Stimulated activated CD8-positive, alpha-beta memory T cell treated with anti-CD3 and anti-CD28 coated beads, Interleukin-4, amount 100 ng/mL, for 1 hour (primary cell): ENCODE measurements around the gene A3GALT2.

Source experiments
- DNase-seq, 2 donors: peaks; one replicate each; pipeline ENCODE4 v3.0.0-alpha.2; 2020; ENCODE audit warnings: low read depth in 2 of 2, low spot score in 1 of 2

The A3GALT2 gene

DNA sequence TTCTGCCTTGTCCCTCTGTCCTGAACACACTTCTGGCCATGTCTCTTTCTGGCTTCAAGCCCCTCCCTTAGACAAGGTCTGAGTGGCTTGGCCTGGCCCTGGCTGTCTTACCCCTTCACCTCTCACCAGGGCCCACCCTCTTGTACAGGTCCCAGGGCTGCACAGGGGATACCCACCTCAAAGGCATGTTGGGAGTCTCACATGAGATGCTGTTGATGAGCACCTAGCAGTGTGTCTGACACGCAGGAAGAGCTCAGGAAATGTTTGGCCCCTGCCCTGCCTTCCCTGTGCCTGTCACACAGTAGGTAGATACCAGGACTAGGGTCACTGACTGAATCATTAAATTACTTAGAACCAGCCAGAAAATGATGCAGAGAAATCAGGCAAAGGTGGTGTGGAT is 48.0 kb downstream of the A3GALT2 start:
- no peak for DNase-seq

DNA sequence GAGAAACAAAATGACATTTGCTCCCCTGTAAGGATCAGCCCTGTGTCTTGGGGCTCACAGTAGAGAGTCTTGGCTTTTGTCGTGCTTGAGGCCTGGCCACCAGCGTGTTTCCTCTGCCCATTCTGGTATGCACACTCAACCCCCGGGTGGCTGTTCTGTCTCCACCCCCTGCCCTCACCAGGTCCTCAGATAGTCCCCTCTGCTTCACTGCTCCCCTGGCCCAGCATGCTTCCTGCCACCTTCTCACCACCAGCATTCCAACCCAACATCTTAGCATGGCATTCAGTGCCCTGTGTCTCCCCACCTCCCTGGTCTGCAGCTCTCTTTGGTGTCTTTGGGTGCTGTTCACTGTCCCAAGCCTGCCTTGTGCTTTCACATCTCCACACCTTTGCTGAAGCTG is 48.4 kb downstream of the A3GALT2 start:
- DNase-seq = no peak

DNA sequence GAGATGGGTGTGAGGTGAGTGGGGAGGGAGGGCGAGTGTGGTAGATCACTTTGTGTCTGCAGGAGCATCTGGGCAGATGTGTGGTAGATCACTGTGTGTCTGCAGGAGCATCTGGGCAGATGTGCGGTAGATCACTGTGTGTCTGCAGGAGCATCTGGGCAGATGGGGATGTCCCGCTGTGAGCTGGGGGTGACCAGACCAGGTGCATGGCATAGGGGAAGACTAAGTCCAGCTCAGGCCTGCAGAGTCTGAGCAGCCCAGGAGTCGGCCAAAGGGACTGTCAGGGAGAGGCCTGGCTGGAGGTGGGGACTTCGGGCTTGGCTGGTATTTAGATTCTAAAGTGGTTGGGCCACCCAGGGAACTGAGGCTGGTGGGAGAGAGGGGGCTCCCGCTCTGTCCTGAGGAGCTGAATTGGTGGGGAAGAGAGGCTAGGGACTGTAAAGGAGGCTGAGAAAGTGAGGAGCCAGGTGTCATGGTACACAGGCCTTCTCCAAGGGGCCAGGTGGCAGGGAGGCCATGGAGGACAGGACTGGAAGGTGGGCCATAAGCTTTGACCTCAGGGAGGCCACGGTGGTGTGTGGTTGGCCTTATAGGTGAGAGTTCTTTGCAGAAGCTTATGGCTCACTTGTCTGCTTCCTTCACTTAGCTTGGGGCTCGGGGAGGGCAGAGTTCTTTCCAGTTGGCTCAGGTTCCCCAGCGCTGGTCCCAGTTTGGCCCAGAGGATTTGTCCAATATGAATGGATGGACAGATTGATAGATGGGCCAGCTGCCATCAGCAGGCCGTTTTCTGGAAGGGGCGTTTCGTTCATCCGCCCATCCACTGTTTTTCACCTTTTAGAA is 49.0 kb downstream of the A3GALT2 start:
- DNase-seq = no peak

DNA sequence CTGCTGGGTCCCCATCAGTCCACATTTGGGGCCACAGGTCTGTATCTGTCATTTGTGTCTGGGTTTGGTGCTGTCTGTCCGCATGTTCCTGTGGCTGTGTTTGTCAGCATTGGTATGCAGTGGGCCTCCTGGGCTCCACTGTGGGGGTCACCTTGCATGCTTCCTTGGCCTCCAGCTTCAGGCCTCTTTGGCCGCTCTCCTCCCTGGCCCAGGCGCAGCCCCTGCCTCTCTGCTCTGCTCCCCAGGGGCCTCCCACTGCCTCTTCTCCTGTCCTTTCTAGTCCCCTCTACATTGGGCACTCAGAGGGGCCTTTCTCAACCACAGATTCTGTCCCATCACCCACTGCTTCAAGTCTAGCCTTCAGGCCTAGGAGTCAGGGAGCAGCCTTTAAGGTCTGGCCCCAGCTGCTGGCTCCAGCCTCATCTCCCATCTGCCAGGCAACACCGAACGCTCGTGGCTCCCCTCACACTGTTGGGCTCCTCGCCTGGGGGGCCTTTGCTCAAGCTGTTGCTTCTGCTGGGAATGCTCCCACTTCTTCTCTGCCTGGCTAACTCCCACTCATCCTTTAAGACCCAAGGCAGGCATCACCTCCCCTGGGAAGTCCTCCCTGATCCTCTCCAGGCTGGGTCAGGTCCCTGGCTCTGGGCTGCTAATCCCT is 50.0 kb downstream of the A3GALT2 start:
- DNase-seq = no peak

DNA sequence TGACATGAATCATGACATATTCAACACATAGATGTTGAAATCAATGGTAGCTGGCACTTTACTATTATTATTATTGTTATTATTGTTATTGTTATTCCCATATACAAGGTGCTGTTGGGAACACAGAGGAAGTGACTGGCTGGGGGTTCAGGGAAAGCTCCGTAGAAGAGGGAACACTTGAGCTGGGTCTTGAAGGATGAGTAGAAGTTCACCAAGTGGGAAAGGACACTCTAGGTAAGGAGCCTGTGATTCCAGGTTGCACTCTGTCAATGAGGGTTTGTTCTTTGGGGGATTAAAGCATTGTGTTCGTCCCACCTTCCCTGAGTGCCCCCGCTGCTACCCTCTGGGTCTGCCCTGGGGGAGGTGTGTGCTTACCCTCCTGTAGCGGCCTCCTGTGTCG is 50.5 kb downstream of the A3GALT2 start:
- DNase-seq = no peak

DNA sequence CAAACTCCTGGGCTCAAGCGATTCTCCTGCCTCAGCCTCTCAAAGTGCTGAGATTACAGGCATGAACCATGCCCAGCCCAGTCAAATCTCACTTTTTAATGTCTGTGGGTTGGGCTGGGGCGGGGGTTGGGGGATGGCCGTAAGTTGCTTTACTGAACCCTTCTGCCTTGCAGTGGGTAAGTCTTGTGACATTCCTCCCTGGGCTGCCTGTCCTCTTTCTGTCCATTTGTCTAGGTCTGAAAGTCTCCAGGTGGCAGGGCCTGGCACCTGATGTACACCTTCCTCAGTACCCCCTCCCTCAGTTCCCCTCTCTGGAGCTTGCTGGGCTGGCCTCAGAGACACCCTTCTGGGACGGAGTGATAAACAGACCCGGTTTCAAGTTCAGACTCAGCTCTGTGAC is 51.3 kb downstream of the A3GALT2 start:
- DNase-seq = no peak

DNA sequence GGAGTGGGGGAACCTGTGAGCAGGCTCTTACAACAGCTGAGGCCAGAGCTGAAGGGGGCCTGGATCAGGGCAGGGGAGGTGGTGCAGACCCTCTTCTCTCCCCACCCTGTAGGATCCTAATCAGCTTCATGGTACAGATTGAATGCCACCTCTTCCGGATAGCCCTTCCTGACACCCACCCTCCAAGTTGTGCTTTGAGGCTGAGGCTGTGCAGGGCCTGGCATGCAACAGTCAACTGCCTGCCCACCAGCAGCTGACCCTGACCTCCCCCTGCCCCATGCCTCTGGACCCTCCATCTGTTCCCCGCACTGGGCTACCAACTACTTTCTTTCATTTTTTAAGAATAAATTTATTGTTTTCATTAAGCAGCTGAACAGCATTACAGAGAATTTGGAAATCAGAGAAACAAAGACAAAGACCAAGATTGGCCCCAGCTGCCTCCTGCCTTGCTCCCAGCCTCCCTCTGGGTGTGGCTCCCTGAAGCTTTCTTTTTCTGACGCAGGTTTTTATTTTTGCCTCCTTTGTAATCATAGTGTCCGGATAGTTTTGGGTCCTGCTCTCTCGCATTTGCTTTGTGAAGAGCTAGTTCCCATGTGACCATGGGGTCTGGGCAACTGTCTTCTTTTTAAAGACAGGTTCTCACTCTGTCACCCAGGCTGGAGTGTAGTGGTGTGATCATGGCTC is 51.8 kb downstream of the A3GALT2 start:
- DNase-seq = no peak

DNA sequence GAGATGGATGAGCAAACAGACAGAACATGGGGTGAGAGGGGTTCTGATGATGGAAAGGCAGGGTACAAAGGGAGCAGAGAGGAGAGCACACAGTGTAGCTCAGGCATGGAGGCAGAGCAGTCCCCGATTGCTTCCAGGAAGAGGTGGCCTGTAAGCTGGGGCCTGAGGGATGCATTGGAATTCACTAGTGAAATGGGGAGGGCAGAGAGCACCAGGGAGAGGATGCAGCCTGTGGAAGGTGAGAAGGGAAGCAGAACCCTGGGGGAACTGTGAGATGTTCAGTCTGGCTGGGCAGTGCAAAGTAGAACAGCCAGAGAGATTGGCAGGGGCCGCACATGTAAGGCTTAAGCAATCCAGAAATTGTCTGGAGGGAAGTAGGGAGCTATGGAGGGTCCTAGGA is 52.4 kb downstream of the A3GALT2 start:
- DNase-seq = no peak

DNA sequence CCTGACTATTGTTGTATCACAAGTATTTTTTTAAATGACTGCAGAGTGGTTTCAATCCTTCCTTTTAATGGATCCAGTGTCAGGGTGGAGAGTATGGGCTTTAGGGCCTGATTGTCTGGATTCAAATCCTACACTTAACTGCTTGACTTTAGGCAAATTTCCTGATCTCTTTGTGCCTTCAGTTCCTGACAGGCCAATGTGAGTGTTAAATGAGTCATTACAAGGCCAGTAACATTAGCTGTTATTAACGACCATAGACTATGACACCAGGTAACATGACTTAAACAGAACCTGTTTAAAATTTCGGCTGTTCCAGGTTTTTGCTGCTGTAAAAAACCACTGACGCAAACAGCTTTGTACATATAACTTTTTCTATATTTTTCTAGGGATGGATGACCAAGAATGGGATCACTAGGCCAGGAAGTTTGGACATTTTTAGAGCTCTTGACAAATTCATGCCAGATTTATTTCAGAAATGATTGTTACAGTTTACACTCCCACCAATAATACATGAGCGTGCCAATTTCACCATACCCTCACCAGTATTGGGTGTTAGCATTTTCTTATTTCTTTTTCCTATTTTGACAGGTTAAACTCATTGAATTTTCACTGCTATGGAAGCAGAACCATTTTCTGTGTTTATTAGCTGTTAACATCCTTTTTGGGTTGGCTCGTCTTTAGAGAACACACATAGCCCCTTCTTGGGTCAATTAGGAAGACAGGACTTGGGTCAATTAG is 53.3 kb downstream of the A3GALT2 start:
- DNase-seq = no peak

DNA sequence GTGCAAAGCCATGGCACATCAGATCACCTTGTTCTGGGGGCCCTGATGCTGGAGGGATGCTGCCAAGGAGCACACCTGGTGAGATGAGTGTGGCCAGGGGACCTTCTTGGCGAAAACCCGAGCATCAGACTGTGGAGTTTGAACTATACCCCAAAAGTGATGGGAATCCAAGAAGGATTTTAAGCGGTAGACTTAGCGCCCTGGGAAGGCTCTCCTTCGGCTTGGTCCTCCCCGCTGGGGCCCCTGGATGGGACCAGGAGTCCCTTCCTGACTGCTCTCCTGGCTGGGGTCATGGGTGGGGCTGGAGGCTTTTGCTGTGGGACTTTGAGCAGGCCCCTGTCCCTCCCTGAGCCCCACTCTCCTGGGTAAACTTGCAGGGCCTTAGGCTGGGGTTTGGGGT is 54.1 kb downstream of the A3GALT2 start:
- DNase-seq = no peak

DNA sequence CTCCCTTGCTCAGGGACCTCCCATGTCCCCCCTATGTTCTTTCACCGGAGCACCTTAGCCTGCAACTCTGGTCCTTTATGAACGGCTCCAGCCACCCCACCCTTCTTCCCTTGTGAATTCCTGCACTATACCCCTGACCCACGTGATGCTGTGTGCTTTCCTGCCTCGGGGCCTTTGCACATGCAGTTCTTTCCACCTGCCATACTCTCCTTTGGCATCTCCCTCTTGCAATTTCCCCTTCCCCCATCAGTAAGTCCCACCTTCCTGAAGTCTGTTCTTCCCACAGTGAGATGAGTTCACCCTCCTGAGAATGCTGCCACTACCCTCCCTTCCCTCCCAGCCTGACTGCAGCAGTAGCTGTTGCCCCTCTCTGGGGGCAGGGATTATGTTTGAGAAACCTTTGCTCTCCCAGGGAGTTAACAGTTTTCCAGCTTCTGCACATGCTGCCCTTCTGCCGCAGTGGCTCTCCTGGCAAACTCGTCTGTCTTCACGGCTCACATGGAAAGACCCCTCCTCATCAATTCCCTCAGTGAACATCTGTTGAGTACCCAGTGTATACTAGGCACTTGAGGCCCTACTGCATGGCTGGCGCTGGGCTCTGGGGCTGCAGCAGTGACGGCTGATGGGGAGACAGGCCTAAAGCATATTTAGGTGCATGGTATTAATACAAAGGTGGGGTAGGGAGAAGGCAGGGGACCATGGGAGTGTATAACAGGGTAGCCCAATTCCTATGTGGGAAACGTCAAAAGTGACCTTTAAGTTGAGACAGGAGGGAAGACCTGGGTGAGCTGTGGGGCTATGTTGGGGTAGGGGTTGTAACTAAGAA is 54.9 kb downstream of the A3GALT2 start:
- no peak for DNase-seq

DNA sequence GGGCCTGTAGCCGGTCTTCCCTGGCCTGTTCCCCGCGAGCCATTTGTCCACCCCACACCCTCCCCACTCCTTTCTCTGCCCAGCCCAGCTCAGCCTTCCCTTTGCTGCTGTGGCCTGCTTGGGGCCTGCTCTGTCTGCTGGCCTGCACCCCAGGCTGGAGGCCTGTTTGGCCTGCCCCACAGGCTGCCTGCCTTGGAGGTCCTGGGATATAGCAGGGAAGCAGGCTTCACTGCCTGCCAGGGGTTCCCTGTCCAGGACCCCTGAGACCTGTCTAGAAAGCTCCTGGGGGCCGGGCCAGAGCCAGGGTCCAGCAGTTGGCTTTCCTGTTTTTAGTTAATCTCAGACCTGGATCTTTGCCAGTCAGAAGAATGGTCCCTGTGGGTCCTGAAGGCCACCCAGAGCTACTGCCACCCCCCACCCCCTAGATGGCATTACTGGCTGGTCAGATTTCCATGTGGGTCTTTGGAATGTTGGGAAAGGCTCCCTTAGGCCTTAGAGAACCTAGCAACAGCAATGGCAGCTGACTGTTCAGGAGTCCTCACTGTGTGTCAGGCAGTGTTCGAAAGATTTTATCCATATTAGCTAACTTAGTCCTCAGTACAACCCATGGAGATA is 56.9 kb downstream of the A3GALT2 start:
- no peak for DNase-seq

DNA sequence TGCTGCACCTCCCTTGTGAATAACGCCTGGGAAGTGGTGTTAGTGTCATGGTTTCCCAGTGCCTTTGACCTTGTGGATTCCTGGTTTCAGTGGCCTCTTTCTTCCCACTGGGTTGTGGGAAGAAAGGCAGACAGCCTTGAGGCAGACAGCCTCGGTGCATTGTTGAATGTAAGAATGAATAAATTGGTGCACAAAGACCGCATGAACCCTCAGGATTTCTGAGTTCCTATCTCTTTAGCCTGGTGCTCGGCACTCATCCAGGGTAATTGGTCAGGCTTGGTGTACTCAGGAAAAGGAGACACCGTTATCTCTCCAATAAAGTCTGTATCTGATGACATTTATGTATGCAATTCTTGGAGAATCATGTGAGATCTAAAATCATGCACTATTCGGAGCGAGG is 59.6 kb downstream of the A3GALT2 start:
- no peak for DNase-seq

DNA sequence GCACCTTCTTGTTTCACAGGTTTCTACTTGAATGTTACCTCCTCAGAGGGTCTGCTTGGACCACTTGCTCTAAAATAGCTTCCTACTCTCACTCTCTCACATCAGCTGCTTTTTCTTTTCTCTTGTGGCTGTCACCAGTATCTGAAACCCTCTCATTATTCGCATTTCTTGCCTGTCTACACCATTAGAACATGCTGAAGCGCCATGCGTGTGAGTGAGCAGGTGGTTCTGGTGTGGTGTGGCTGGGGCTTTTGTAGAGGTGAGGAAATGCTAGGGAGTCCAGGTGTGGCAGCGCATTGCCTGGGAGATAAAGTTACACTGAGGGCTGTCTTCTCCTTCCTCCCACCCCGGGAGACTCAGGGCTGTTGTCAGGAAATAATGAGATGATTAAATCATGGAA is 60.5 kb downstream of the A3GALT2 start:
- no peak for DNase-seq

DNA sequence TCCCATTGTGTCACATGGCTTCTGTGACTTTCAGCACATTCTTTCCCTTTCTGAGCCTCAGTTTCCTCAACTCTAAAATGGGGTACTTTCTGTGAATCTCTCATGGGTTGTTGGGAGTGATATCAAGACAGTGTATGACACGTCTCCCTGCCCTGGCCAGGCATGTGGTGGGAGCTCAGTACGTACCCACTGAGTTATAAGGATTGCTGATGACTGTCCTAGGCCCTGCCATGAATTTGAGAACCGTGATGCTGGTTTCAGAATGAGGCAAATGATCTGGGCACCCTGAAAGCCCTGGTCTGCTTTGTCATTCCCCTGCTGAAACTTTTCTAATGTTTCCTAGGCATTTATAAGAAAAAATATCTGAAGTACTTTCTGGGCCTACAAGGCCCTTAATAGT is 61.0 kb downstream of the A3GALT2 start:
- DNase-seq = no peak

DNA sequence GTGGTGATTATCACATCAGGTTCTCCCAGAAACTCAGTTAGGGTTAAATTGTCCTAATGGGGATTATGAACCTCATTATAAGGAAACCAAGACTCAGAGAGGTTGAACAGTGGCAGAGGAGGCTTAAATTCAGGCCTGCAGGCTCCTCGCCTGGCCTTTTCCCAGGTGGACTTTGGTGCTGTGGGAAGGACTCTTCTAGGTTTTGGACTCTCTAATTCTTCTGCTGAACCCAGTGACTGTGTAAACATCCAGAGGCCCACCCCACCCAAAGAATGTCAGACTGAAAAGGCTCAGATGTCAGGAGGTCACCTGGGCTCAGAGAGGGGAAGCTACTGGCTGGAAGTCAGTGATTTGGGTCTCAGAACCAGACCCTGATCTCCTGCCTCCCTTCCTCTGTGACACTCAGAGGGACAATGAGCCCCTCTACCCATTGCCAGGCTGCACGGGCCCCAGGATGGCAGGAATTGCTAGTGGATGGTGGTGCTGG is 62.1 kb downstream of the A3GALT2 start:
- no peak for DNase-seq

DNA sequence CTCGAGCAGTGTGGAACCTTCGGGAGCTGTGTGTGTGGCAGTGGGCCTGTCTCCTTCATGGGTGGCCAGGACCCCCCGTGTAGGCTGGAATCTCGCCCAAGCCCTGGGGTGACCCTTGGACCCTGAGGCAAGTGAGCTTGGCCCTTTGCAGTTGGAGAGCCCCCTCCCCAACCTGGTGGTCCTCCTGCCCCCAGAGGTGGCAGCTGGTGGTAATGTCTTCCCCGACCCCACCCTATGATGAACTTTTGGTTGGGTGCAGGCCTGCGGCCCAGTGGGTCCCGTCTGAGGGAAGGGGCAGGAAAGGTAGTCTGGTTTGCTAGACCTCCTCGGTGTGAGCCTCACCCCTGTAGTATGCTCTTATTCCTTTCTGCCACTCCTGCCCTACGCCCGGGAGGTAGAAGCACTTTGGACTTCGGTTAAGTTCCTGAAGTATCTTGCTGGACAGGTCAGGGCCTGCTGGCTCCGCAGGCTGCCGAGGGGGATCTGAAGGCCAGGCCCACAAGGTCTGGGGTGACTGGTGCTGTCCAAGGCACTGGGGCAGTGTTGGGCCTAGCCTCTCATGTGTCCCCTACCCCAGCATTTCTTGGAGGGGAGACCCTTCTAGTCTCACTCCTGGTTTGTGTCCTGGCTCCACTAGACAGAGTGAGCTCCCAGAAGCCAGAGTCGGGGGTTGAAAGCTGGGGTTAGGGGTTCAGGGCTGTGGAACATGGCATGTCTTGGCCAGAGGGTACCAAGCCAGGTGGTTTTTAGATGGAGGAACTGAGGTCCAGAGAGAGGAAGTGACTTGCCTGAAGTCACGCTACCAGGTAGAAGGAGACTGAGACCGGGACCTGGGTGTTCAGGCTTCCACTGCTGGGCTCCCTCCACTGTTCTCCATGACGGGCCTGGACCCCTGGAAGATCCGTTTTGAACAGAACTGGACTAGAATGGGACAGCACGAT is 62.9 kb downstream of the A3GALT2 start:
- DNase-seq = no peak

DNA sequence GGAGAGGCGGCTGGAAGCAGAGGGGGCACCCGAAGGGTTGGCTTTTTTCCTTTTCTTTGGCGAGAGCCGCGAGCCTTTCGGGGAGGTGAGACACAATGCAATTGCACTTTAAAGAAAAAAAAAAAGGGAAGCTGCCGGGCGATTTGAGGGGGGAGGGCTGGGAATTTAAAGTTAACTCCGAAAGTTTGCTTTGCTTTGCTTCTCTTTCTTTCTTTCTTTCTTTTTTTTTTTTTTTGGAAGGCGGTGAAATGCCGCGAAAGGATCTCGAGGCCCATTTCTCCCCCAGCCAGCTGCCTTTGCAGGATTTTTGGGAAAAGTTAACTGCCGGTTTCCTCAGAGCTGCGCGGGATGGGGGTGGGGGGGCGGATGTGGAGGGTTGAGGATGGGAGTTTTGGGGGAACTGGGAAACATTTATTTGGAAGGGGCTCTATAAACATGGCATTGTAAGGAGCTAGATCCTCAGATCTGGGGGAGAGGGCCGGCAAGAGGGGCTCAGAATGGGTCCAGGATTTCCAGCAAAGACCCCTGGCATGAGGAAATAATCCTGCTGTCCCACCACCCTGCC is 63.6 kb downstream of the A3GALT2 start:
- DNase-seq = no peak
